ENCODE data around the gene NRXN2. TPM values are rescaled to one million over a fixed set of nuclear protein-coding genes. Genes with fewer than 3 reads are reported as not detected.

Gene NRXN2
- total RNA-seq, 1 donor from 2014 or later: 0.98 TPM

GRCh38 chr11:64744544-64745188 lies 21.7 kb upstream of the NRXN2 start:
- DNase-seq (ENCODE audit: low spot score) (no peak), ATAC-seq (no peak)

- DNase-seq (ENCODE audit: low spot score) (peak; percentile 77), ATAC-seq (peak; percentile 50)
Measured at GRCh38 chr11:64743591-64744543, 20.9 kb upstream of the NRXN2 start, which contains the start of gene RASGRP2. Gene RASGRP2 (minus strand): TSS chr11:64744142. CDS start chr11:64742866, 1,276 bp downstream.

DNA sequence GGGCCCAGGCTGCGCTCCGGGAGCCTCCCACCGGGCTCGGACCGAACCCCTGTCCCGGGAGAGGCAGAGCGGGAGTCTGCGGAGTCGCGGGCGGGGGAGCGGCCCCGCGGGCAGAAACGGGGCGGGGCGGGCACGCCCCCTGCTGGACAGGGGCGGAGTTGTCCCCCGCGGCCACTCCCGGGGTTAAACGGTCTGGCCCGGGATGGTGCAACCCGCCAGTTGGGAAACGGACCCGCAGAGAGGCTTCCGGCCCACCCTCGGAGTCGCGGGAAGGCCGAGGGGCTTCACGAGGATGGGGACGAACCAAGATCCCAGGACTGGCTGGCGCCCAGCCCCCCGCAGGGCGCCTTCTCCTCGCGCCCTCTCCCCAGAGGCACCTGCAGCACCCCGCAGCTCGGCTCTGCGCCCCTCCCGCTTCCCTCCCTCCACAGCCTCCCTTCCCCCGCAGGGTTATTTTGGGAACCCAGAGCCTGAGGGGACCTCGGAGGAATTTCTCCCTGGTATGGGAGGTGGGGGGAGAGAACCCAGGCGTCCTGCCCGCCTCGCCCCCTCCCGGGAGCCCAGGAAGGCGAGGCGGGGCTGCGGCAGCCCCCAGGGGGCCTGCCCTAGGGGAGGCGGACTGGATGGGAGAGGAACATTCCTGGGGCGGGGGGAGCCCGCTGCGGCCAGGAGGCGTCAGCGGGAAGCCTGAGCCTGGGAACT lies 20.0 kb upstream of the NRXN2 start:
- ATAC-seq: peak; percentile 89
- DNase-seq (ENCODE audit: low spot score): peak; percentile 86

DNA sequence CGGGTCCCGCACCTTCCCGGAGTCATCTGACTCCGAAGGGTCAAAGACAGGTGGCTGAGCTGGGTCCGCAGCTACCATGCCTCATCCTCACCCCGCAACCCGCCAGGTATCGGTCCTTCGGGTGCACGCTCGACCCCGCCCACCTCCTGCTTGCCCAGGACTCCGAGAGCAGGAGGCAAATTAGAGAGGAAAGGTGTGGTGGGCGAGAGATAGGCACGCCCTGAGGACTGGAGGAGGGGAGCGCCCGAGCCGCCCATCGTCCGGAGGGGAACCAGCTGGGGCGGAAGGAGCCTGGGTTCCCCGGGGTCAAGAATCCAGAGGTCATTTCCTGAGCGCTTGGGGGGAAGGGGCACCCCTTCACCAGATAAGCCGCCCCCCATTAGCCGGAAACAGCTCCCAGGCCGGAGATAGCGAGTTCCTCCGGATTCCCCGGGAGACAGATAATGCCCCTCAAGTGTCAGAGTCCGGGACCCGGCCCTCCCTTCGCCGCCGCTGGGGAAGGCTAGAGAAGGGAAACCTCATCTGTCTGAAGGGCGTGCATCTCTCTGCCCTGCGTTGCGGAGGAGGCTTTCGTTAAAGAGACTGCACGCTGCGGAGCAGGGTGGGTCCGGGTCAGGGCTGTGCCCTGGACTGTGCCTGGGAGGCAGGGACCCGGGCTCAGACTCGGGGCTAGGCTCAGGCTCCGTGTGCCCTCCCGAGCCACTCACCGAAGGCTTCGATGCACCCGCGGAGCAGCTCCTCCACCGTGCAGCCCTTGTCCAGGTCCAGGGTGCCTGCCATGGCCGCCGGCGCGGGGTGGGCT lies 19.3 kb upstream of the NRXN2 start:
- ATAC-seq (peak; percentile 23), DNase-seq (ENCODE audit: low spot score) (no peak)

- no peak for ATAC-seq
- no peak for DNase-seq (ENCODE audit: low spot score)
Measured at GRCh38 chr11:64741375-64742086, 18.5 kb upstream of the NRXN2 start.

DNA sequence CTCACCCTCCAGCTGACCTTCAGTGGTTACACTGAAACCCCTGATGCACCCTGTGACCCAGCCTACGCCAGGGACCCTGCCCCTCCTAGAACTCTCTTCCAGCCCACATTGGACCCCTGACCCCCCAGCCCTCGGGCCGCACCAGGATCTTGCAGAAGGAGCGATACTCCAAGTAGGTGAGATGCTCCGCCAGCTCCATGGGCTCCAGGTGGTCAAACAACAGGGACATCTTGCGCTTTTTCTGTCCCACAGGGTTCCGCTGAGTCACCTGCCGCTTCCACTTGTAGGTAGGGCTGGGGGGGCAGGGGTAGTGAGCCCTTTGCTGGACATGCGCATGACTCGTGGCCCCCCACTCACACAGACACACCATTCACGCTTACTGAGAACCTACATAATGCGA lies 16.9 kb upstream of the NRXN2 start:
- no peak for ATAC-seq
- DNase-seq (ENCODE audit: low spot score): no peak

DNA sequence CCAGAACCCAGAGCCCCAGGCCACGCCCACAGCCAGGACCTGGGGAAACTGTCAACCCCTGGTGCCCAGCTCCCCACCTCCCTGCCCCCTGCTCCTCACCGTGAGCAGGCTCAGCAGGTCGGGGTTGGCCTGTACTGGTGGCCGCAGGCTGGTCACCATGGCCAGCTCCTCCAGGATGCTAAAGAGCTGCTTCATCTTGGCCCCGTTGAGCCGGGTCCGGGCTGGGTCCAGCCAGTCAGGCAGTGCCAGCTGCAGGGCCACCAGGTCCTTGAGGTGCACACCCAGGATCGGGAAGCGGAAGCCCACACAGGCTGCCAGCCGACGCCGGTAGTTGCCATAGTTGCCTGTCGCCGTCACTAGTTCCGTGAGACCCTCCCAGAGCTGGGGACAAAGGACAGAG lies 13.7 kb upstream of the NRXN2 start:
- ATAC-seq: no peak
- DNase-seq (ENCODE audit: low spot score): no peak

GRCh38 chr11:64735725-64736259 lies 12.8 kb upstream of the NRXN2 start:
- ATAC-seq: peak; percentile 80
- DNase-seq (ENCODE audit: low spot score): no peak

DNA sequence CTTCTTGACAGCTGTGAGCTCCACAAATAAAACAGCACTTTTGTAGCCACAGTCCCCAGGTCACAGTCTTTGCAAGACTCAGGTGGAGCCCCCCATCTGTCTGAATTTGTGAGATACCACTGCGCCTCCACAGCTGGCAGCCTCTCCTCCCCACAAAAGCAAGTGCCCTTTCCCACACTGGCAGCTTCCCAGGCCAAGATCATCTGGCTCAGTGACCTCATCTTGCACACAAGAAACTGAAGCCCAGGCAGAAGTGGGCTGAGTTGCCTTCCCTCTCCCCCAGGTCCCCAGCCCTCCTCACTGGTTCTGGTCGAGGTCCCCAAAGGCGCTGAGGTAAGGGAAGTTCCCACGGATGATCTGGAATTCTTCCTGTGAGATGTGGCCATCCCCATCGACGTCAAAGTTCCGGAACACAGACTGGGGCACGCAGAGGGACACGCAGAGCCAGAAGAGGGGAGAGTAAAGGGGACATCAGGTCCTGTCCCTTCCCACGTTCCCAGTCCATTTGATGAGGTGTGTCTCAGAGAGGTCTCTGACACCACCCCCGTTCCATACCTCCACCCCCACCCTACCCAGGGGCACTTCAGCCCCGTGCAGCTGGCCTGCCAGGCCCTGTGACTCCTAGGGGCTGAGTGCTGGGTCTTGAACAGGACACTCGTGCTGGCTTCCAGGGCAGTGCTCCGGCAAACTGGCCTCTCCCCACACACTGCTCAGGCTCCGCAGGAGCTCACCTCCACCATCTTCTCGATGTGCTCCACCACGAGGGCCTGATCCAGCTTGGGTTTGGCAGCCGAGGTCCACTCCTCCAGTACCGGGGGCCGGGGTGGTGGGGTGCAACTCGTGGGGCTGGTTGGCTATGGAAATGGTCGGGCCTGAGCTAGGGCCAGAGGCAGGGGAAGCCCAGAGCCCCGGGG lies 12.1 kb upstream of the NRXN2 start:
- ATAC-seq: peak; percentile 17

GRCh38 chr11:64731601-64732000 lies 8.6 kb upstream of the NRXN2 start:
- ATAC-seq: no peak
- DNase-seq (ENCODE audit: low spot score): no peak

More for the DNA sequence above, 12.1 kb upstream of the NRXN2 start:
- DNase-seq (ENCODE audit: low spot score): no peak

GRCh38 chr11:64729851-64730382 lies 6.9 kb upstream of the NRXN2 start:
- ATAC-seq: peak; percentile 37

GRCh38 chr11:64728757-64729365 lies 5.9 kb upstream of the NRXN2 start:
- ATAC-seq (no peak), DNase-seq (ENCODE audit: low spot score) (no peak)

More at GRCh38 chr11:64729851-64730382, 6.9 kb upstream of the NRXN2 start:
- DNase-seq (ENCODE audit: low spot score): no peak

GRCh38 chr11:64726867-64727530 lies 4.0 kb upstream of the NRXN2 start:
- ATAC-seq (no peak), DNase-seq (ENCODE audit: low spot score) (no peak)

DNA sequence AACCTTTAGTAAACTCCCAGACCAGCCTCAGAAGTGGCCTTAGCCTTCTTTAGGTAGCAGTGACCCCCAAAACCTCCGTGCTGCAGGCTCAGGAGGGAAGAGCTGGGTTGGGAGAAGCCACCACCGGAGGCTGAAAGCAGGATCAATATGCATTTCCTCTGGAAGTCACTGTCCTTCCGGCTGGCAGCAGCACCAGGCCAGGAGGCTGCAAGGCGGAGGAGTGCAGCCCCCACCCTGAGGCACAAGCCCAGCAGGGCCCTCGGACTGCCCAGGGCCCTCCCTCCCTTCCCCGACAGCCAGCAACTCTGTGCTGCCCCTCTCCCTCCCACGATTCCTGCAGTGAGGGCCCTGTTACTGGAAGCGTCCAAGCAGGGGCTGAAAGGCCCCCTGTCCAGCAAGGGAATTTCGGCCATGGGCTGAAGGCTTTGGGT lies 3.2 kb upstream of the NRXN2 start:
- ATAC-seq: no peak
- no peak for DNase-seq (ENCODE audit: low spot score)

- peak; percentile 78 for ATAC-seq
Measured at GRCh38 chr11:64724863-64725532, 2.0 kb upstream of the NRXN2 start.

More at GRCh38 chr11:64724863-64725532, 2.0 kb upstream of the NRXN2 start:
- DNase-seq (ENCODE audit: low spot score): peak; percentile 72

Data from left lobe of liver (tissue), 2 donors.